ENCODE results near the gene GLA. TPM values are rescaled to one million over a fixed set of nuclear protein-coding genes. Genes with fewer than 3 reads are reported as not detected.

GLA gene
- total RNA-seq, 1 donor from 2014 or later: 33.7 TPM

DNA sequence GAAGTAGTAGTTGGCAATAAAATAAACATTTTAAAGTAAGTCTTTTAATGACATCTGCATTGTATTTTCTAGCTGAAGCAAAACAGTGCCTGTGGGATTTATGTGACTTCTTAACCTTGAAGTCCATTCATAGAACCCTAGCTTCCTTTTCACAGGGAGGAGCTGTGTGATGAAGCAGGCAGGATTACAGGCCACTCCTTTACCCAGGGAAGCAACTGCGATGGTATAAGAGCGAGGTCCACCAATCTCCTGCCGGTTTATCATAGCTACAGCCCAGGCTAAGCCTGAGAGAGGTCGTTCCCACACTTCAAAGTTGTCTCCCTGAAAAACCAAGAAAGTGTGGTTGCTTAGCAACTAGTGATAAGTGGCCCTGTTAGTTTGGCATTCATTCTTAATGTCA lies 9.9 kb downstream of the GLA start:
- no peak for DNase-seq (ENCODE audit: low read depth)

DNA sequence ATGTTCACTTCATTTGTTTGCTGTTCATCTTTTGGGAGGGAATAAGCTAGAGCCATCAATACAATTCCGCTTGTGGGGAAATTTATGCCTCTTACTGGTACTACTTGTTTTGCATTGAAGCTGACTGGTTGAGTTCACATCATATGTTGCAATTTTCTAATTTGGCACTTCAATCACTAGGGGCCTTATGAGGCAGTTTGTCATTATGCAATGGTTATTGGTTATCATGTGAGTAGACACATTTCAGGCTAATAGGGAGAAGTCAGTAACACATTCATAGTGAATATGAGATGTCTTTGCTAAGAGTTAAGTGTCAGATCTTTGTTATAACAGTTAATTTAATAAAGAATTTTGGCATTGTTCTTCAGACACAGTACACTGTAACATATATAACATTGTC lies 11.9 kb downstream of the GLA start:
- no peak for DNase-seq (ENCODE audit: low read depth)

DNA sequence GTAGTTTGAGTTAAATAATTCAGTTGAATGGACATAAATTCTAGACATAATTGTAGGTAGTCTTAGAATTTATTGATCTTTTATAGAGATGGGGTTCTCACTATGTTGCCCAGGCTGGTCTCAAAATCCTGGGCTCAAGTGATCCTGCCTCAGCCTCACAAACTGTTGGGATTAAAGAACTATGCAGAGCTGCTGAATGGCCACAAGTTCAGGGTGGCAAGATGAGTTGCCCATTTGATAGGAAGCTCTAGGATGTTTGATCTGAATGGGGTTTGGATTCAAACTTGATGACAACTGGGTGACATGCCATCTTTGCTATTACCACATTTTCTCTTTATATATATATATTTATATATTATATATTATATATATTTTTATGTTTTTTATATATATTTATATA lies 13.4 kb downstream of the GLA start:
- DNase-seq (ENCODE audit: low read depth): no peak

DNA sequence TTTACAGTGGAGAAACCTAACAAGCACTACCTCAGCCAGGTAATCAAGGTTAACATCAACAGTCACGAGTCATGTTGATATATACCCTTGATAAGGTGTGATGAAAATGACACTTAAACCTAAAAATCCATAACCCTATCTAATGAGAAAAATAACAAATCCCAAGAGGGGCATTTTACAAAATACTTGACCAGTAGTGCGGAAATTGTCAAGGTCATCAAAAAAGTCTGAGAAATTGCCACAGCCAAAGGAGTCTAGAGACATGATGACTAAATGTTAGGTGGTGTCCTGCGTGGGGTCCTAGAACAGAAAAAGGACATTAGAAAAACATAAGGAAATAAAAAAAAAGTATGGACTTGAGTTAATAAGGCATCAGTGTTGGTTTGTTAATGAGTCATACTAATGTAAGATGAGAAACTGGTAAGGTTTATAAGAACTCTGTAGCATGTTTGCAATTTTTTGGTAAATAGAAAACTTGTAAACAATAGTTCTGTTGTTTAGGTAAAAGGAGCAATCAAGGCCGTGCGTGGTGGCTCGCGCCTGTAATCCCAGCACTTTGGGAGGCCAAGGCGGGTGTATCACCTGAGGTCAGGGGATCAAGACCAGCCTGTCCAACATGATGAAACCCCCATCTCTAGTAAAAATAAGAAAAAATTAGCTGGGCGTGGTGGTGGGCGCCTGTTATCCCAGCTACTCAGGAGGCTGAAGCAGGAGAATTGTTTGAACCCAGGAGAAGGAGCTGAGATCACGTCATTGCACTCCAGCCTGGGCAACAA lies 14.0 kb downstream of the GLA start:
- no peak for DNase-seq (ENCODE audit: low read depth)

DNA sequence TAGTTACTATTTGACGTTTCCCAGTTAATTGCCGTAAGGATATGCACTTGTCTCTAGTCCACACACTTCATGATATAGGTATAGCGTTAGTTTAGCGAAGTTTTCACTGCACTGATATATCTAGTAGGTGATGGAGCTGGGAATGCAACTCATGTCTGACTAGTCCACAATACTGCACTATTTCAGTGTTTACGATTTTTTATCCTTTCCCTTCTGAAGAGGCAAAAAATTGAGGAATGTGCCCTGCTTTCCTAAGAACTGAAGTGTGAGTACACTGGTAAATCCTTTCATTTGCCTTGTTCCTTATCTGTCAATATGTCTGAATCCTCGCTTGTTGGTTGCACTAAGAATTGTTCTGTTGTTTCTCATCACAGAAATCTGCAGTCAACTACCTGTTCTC lies 15.9 kb downstream of the GLA start:
- no peak for DNase-seq (ENCODE audit: low read depth)

DNA sequence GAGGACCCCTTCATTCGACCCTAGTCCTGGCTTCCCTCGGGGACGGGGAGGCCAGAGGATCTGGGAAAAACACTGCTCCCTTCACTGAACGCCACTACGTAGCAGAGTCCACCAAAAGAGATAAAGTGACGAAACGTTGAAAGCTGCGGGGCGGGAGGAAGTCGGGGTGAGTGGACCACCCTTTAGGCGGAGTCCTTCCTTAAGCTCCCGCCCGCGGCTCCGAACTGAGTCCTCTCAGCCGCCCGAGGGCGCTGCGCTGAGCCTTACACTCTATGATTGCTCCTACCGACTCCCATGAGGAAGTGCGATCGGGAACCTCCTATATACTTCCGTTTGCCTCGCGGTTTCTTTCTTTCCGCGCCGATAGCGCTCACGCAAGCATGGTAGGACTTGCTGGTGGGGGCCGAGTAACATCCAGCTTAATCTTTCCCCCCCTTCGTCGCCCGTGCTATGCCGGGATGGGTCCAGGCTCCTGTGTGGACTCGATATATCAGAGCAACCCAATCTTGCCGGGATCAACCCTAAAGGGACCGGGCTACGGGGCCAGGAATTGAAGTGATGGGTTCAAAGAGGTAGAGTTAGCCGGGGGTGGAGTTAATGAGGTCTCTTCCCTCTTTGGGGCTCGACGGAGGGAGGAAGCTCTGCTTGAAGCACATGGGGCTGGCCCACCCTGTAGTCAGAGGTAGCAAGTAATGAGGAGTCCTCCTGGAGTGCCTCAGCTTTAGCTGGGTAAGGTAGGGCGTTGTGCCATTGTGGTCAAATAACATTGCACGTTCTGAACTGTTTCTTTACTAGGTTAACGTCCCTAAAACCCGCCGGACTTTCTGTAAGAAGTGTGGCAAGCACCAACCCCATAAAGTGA lies 16.8 kb downstream of the GLA start, which contains the start of gene RPL36A:
Gene RPL36A, plus strand, starts transcription at position 348 of the 862 bp plus-strand sequence. Its CDS starts 33 bp downstream, at position 381.
- peak; percentile 87 for DNase-seq (ENCODE audit: low read depth)

DNA sequence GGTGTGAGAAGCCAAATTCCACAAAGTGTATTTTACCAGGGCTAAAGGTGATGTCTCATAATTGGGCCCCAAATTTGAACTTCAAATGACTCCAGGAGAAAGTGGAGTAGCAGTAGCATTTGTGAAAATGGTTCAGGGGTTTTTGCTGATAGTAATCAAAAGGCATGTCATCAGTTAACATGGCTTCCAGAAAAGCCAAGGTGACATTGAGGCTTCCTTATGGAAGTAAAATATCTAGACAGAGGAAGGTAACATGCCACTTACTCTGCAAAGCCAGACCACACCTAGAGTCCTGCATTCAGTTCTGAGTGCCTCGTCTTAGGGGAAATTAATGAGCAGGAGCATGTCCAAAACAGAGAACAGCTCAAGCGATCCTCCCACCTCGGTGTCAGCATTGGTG lies 19.1 kb downstream of the GLA start:
- no peak for DNase-seq (ENCODE audit: low read depth)

DNA sequence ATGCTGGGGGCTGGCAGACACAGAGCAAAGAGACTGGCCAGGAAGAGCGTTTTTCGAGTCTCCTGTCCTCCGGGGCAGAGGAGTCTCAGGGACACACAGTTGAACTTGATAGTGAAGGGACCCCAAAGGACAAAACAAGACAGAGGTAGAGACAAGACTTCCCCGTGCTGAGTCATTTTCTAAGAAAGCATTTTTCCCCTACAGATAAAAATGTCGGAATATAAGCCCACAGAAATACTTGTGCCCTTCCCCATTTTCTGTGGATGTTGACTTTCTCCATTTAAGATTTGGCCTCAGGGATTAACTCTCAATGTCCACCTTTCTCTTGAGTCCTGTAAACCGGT lies 21.2 kb downstream of the GLA start:
- DNase-seq (ENCODE audit: low read depth): no peak

DNA sequence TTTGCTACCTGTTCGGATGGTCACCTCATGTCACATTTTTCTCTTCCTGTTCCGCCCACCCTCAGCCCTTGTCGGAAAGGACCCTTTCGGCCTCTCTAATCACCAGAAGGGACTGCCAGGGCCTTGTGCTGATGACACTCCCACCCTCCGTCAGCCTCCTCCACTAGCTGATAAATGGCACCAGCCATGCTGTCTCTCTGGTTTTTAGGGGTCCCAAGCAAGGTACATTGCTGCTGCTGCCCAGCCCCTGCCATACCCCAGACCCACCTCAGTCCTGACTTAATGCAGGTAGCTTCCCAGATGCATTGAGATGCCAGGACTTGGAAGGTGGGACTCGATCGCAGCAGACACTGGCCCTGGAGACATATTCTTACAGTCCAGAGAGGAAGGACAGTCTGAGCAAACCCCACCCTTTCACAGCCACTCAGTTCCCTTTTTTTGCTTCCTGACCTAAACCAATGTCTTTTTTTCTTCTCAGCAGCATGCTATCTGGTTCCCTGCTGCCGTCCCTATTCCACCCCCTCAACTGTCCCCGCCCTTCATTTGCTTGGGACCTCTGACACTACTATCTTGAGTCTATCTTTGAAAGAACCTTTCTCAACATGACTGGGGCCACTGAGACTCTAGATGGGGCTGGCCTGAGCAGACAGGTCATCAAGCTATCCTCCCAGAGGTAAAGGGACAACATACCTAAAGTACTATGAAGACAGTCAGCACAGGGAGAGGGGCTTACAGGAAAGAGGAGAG lies 21.8 kb downstream of the GLA start, which contains the start of gene BTK:
Gene BTK, minus strand, starts transcription at position 397 of the 747 bp plus-strand sequence. CDS start 10,907 bp downstream, outside the sequence.
- no peak for DNase-seq (ENCODE audit: low read depth)

DNA sequence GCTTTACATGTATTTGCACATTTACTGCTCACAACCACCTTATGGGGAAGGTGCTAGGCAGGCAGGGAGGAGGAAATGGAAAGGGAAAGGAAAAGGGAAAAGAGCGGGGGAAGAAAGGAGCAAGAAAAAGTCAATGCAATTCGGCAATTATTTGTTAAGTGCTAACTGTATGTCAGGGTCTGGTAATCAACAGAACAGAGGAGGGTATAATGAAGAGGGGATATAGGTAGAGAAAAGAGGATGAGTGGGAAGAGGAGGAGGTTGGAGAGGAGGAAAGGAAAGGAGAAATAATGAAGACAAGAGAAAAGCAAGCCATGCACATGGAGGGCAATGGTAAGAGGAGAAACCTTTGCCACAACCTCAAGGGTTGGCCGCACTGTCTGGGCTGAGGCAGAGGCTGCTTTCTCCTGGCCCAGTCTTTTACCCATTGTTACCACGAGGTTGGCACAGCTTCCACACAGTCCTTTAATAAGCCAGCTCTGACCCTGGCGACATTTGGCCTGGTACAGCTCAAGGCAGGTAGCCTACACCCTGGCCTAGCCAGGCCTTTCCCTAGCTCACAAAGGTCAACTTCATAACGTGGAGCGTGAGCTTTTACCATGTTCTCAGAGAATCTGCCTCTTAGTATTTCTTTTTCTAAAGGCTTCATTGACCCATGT lies 22.6 kb downstream of the GLA start:
- DNase-seq (ENCODE audit: low read depth): no peak

DNA sequence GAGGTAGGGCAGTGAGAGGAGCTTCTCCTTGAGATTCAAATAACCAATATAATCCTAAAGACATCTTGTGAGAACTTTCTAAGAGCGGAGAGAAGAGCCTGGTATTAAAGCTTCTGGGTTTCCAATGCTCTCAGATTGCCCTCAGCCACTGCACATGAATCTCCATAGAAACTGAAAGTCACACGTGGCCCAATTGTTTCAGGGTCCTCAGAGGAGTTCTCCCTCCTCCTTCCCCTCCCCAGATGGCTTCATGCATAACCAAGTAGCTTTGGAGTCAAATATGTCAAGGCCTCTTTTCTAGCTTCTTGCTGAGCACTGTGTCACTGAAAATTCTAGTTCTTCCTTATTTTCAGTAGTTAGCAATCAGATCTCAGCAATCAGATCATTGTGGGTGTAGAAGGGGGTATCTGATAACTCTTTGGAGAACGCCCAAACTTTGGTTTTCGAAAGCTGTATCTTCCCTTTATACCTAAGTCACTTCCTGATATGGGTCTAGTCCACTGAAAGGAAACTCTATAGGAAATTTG lies 24.0 kb downstream of the GLA start:
- DNase-seq (ENCODE audit: low read depth): no peak

DNA sequence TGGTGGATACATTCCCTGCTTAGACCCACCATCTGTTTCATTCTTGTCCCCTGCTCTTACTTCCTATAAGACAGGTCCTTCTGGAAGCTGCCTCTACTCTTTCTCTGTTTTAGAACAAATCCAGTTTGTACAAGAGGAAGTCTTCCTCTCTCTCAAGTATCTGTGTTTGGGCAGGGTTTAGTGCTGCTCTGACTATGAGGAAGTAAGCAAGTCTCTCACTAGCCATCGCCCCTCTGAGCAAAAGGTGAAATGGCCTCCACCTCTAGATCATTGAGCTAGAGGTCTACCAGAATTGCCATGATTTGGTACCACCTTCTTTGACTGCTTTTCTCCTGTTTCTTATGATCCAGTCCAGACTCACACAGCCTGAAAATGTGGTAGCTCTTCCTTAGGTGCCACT lies 30.2 kb downstream of the GLA start:
- DNase-seq (ENCODE audit: low read depth): no peak

DNA sequence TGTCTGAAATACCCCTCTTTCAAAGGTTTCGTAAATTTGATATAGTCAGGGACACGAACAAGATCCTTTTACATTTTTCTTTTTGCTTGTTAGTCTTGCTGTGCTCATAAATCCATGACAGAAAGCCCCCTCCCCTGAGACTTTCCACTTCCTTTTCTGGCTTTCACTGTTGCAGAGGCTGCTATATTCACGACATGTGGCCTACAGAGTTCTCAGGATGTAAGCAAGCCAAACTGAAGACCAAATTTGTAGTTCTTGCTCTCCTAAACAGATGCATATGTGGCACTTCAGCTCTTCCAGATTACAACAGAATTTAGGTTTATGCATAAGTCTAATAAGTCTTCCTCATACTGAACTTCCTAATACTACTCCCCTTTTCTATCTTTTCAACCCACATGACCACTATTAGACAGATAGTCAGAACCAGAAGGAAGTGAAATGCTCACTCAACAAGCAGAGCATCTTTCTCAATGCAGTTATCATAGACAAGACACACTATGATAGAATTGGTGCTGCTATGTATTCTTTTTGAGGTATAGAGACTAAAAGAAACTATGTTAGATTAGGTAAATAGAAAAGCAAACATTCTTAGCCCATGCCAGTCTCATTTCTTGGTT lies 36.7 kb downstream of the GLA start:
- DNase-seq (ENCODE audit: low read depth): no peak

DNA sequence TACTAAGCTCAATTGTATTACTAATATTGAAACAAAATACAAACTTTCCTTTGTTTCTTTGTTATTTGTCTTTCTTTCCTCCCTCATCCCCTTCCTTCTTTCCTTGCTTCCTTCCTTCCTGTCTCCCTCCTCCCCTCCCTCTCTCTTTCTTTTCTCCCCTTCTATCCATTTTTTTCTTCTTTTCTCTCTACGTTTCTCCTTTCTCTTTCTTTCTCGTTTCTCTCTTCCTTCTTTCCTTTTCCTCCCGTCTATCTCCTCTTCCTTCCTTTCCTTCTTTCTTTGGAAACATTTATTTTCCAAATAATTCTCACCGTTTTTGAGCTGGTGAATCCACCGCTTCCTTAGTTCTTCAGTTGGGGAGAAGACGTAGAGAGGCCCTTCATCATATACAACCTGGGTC lies 38.0 kb downstream of the GLA start:
- no peak for DNase-seq (ENCODE audit: low read depth)

DNA sequence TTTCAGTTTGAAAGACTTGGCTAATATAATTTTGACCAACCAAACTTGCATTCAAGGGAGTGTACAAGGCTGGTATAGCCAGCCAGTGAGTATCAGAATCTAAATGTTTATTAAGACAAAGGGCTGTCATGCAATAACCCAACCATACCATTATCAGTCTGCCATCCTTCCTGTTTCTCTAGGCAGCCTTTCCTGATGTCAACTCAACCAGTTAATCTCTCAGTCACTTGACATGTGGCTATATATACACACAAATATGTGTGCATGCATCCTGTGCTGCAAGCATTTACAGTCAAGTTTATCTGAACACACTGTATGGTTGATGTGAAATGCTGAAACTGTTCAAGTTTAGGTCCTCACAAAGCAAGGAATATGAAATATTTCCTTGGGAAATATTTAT lies 38.9 kb downstream of the GLA start:
- DNase-seq (ENCODE audit: low read depth): no peak

DNA sequence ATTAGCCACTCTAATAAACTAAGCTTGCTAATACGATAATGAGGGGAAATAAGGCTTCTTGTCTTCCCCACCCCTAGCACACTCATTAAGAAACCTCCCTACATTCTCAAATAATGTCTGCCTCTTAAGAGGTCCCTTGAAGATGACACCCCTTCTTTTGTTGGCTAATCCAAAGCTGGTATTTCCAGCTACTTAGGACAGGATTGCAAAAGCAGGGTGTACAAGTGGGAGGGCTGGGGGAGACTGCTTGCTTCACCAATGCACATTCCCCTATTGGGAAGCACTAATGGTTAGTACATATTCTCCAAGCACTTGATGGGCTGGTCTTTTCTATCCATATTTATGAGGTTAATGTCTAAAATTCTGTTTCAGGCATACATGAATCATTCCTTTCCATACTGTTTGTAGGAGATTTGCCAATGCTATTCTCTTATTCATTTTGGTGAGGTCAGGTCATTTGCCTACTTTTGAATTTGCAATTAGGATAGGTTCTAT lies 42.4 kb downstream of the GLA start:
- no peak for DNase-seq (ENCODE audit: low read depth)

DNA sequence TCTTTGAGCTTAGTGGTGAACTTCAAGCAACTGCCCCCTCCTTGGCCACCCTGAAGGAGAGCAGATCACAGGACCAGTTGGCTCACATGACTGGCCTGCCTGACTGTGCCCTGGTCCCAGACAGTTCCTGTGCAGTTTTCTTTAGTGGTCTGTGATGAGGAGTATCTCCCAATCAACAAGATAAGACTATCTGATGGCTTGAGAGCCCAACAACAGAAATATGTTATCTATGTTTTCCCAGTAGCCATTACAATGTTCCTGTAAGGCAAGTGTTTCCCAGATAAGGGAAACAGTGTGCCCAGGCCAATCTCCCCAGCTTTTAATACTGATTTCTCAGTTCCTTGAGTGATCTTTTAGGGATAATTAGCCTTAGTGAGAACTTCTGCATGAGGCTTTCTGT lies 45.0 kb downstream of the GLA start:
- DNase-seq (ENCODE audit: low read depth): no peak

DNA sequence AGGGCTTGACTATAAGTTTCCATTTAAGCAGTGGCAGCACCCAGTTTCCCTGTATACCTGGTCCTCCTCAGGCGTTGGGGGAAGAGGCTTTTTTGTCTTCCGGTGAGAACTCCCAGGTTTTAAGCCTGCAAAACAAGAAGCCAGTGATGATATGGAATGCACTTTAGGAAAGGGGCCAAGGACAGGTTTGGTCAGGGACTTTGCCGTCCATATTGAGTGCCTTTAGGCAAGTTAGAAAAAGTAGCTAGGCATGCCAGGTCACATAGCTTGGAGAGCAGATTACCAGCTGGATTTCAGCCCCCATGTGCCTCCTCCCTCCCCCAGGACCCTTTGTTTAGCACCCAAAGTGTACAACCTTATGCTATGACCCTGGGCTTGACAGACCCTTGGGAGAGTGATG lies 45.6 kb downstream of the GLA start:
- DNase-seq (ENCODE audit: low read depth): no peak

DNA sequence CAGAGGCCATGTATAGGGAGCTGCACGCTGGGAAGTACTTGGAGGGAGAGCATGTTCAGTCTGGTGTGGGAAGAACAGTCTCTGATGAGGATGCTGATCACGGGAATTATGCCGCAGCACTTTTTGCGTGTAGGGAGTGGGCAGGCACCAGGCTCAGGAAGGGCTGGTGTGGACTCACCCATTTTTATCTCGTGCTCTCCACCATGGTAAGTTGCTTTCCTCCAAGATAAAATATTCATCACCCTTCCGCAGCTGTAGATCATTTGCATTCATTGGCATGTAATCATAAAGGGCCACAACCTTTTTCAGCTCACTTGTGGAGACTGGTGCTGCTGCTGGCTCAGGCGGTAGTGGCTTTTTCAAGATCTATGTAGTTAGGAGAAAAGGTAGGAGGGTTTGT lies 47.3 kb downstream of the GLA start:
- DNase-seq (ENCODE audit: low read depth): no peak

DNA sequence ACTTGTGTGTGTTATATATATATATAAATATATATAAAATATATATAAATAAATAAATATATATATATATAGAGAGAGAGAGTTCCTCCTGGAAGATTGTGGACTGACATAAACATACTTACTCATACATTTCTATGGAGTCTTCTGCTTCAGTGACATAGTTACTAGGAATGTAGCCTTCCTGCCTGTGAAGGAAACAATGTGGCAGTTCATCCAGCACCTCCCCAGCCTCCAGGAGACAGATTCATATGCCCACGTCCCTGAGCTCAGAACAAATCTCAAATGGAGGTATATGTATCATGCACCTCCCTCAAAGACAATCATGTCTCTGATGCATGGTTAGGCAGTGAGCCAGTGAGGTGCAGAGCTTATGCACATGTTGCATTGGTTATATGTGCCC lies 47.8 kb downstream of the GLA start:
- DNase-seq (ENCODE audit: low read depth): no peak
